ENCODE measurements around the gene OPCML.

OPCML gene

DNA sequence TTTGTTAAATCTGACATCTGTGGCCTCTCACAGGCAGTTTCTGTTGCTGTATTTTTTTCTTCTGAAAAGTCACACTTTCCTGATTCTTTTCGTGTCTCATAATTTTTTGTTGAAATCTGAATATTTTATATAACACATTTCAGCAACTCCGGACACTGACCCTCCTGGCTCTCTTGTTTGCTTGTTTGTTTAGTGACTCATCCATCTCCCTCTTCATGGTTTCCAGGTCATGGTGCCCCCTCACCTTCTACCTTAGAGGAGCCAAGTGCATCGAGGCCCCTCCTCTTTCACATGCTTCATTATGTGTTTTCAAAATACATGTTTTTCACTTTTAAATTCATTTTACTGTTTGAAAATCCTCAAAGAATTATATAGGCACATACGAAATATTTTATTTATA is 562.4 kb downstream of the OPCML start:
- no peak overlapping the region for H3K4me3 ChIP-seq (ENCODE audit: low read depth, low read length)
- TF ChIP-seq, protein P1, sequence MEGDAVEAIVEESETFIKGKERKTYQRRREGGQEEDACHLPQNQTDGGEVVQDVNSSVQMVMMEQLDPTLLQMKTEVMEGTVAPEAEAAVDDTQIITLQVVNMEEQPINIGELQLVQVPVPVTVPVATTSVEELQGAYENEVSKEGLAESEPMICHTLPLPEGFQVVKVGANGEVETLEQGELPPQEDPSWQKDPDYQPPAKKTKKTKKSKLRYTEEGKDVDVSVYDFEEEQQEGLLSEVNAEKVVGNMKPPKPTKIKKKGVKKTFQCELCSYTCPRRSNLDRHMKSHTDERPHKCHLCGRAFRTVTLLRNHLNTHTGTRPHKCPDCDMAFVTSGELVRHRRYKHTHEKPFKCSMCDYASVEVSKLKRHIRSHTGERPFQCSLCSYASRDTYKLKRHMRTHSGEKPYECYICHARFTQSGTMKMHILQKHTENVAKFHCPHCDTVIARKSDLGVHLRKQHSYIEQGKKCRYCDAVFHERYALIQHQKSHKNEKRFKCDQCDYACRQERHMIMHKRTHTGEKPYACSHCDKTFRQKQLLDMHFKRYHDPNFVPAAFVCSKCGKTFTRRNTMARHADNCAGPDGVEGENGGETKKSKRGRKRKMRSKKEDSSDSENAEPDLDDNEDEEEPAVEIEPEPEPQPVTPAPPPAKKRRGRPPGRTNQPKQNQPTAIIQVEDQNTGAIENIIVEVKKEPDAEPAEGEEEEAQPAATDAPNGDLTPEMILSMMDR (IDR thresholded peaks at IDR 0.05; ENCODE audit: insufficient read depth, low read length, missing control alignments) = no peak
- DNase-seq (ENCODE audit: low read depth, low spot score) = no peak
- ChIA-PET CTCF (no interaction called here), POLR2A (no interaction called here)

DNA sequence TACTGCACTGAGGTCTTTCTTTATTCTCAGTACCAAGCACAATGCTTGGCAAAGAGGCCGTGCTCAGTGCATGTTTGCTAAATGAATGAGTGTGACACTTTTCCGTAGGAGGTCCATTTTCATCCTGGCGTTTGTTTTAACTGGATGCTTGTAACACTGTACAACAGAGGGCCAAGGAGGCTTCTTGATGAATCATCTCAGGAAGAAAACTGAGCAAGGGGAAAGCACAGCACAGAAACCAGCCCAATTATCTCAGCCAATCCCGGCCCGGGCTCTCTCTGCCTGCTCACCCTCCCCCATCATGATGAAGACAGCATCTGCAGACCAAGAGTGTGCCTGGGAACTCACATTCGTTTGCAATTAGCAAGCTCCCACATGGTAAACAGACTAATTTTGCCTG is 570.3 kb downstream of the OPCML start:
- ChIA-PET POLR2A (no interaction called here), CTCF (interaction anchor here (1.0 to 2.0 kb wide), 3 partner anchors 13 to 21 kb away, joined by 3 to 8 read pairs (median 3); no protein-coding TSS in a partner anchor)
- no peak overlapping the region; the same call in 1 of the 2 replicates for H3K4me3 ChIP-seq (ENCODE audit: low read depth, low read length)
- DNase-seq (ENCODE audit: low read depth, low spot score) = peak; percentile 53
- TF ChIP-seq, protein P1 (IDR thresholded peaks at IDR 0.05; ENCODE audit: insufficient read depth, low read length, missing control alignments) = no peak

DNA sequence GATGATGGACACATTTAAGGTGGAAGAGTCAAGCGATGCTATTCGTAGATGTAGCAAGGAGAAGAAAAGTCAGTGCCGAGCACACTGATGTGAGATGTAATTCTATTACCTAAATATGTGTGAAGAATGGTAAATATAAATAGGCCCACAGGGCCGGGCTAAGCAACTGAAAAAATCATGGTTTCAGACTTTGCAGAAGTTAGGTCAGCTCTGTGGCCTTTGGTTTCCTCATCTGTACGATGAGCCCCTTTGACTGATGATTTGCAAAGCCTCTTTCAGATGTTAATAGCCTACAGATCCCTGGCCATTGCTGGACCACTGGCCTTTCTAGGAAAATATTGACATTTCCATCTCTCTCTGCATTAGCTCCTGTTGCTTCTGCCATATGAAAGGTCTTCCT is 570.8 kb downstream of the OPCML start:
- no peak for DNase-seq (ENCODE audit: low read depth, low spot score)
- POLR2A ChIA-PET = no interaction called here
- TF ChIP-seq, protein P1 (IDR thresholded peaks at IDR 0.05; ENCODE audit: insufficient read depth, low read length, missing control alignments) = no peak
- no peak overlapping the region for H3K4me3 ChIP-seq (ENCODE audit: low read depth, low read length)
- CTCF ChIA-PET = interaction anchor here (2.0 kb wide), 1 partner anchor 20 kb away, joined by 8 read pairs; no protein-coding TSS in a partner anchor

- ChIA-PET POLR2A (no interaction called here), CTCF (interaction anchor here (2.0 to 2.4 kb wide), 2 partner anchors 19 kb away, joined by 8 to 11 read pairs; no protein-coding TSS in a partner anchor)
- no peak overlapping the region for H3K4me3 ChIP-seq (ENCODE audit: low read depth, low read length)
- TF ChIP-seq, protein P1 (IDR thresholded peaks at IDR 0.05; ENCODE audit: insufficient read depth, low read length, missing control alignments) = no peak
- no peak for DNase-seq (ENCODE audit: low read depth, low spot score)
Observed at GRCh38 chr11:132960273-132961078, 571.8 kb downstream of the OPCML start.

DNA sequence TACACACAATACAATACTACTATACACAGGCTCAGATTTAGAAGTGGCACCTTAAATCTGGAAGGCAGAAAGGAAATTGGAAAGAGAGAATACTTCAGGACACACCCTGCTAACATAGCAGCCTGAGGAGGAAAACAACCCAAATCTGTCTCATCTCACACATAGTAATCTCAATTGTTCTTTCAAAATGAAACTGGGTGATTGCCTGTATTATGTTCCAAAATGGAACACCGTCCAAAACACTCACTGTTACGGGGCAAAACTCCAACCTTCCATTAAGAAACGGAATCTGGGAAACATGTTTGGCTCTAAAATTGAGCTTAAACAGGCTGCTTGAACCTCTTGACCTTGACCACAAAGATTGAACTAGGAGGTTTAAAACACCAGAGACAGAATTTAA is 572.6 kb downstream of the OPCML start:
- no peak overlapping the region for H3K4me3 ChIP-seq (ENCODE audit: low read depth, low read length)
- no peak for DNase-seq (ENCODE audit: low read depth, low spot score)
- TF ChIP-seq, protein P1 (IDR thresholded peaks at IDR 0.05; ENCODE audit: insufficient read depth, low read length, missing control alignments) = no peak
- CTCF ChIA-PET = interaction anchor here (0.9 to 2.4 kb wide), 2 partner anchors 18 to 105 kb away, joined by 3 to 11 read pairs; no protein-coding TSS in a partner anchor
- POLR2A ChIA-PET = no interaction called here

DNA sequence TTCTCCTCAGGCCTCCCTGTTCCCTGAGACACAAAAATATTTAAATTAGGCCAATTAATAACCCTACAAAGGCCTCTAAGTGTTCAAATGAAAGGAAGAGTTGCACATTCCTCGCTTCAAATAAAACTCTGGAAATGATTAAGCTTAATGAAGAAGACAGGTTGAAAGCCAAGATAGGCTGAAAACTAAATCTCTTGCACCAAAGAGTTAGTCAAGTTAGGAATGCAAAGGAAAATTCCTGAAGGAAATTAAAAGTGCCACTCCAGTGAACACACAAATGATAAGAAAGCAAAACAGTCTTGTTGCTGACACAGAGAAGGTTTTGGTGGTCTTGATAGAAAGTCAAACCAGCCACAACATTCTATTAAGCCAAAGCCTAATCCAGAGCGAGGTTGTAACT is 574.4 kb downstream of the OPCML start:
- TF ChIP-seq, protein P1 (IDR thresholded peaks at IDR 0.05; ENCODE audit: insufficient read depth, low read length, missing control alignments) = no peak
- DNase-seq (ENCODE audit: low read depth, low spot score) = no peak
- no peak overlapping the region for H3K4me3 ChIP-seq (ENCODE audit: low read depth, low read length)
- ChIA-PET POLR2A (no interaction called here), CTCF (interaction anchor here (2.4 kb wide), 1 partner anchor 16 kb away, joined by 11 read pairs; no protein-coding TSS in a partner anchor)
